ENCODE results near the gene PDCD4. TPM values are rescaled to one million over a fixed set of nuclear protein-coding genes. Genes with fewer than 3 reads are reported as not detected.

Gene PDCD4
- total and polyA plus RNA-seq, 10 of the 15 experiments (the other 5 are each of a cell fraction or from before 2014, with no cell fraction given) = 101 to 372 (median 171) TPM

- DNase-seq (ENCODE audit: low read depth, low spot score) (no peak), FAIRE-seq (no peak), ATAC-seq (no peak)
- POLR2A ChIA-PET = interaction anchor here (5.7 kb wide), 1 partner anchor 12 kb away, joined by 43 read pairs; no protein-coding TSS in a partner anchor
- Histone ChIP-seq H3K9ac (ENCODE audit: control insufficient read depth, insufficient read depth, low read length) (no peak overlapping the region), H3K4me1 (ENCODE audit: control insufficient read depth, insufficient read depth, low read length) (peaks cover 69% of the 10 kb centered on the region), H3K4me2 (ENCODE audit: control insufficient read depth, insufficient read depth) (no peak overlapping the region), H3K27ac (ENCODE audit: control insufficient read depth, insufficient read depth) (no peak overlapping the region), H3K27me3 (replicated peaks in 1 of 2; ENCODE audit: control insufficient read depth in 2 of 2, insufficient read depth in 2 of 2, low read length in 1 of 2) (no peaks in the 10 kb centered on the region), H3K9me3 (replicated peaks; ENCODE audit: control insufficient read depth, insufficient read depth, low read length) (no peaks in the 10 kb centered on the region), H3K4me3 (no peak overlapping the region), H3K79me2 (ENCODE audit: control insufficient read depth, insufficient read depth, low read length) (peaks cover 2% of the 10 kb centered on the region), H3K36me3 (ENCODE audit: control insufficient read depth in 2 of 2, insufficient read depth in 2 of 2, low read length in 1 of 2) (no peaks in the 10 kb centered on the region), H4K20me1 (ENCODE audit: control insufficient read depth, insufficient read depth) (no peaks in the 10 kb centered on the region), H2AFZ (ENCODE audit: control insufficient read depth, low read depth, low read length) (no peak overlapping the region)
- BruUV-seq (replicated peaks) = no TSS peak
- RAD21 ChIA-PET (ENCODE audit: unreplicated experiment) = interaction anchor here (1.1 to 5.9 kb wide), 3 partner anchors 12 to 74 kb away, joined by 3 to 50 read pairs (median 25); no protein-coding TSS in a partner anchor
- CTCF ChIA-PET = interaction anchor here (6.8 kb wide), 1 partner anchor 11 kb away, joined by 68 read pairs; no protein-coding TSS in a partner anchor
- intact Hi-C loops (cut with micrococcal nuclease; ENCODE audit: unreplicated experiment) = no loop called here
- in situ Hi-C loops (cut with MboI) = no loop called here
- TF ChIP-seq BMI1 (IDR thresholded peaks at IDR 0.05; ENCODE audit: borderline replicate concordance) (no peak), RFX5 (IDR thresholded peaks at IDR 0.05; ENCODE audit: low read depth, low read length) (no peak), EED (IDR thresholded peaks at IDR 0.05; ENCODE audit: low read depth) (no peak), SREBF2 (IDR thresholded peaks at IDR 0.05; ENCODE audit: low read length) (no peak), ETV6 (conservative IDR thresholded peaks at IDR 0.05 in 1 of 2, IDR thresholded peaks at IDR 0.05 in 1 of 2; ENCODE audit: borderline replicate concordance in 1 of 2, low read depth in 1 of 2) (no peak), ZNF24 (IDR thresholded peaks at IDR 0.05) (no peak), RCOR1 (conservative IDR thresholded peaks at IDR 0.05; ENCODE audit: low read depth, low read length) (no peak), RAD21 (IDR thresholded peaks at IDR 0.05; ENCODE audit: insufficient read depth, low read depth, low read length) (no peak), E2F8 (IDR thresholded peaks at IDR 0.05; ENCODE audit: low read depth, partially characterized antibody) (no peak), NR2F1 (conservative IDR thresholded peaks at IDR 0.05) (no peak)
- SMC1A ChIA-PET (ENCODE audit: uncharacterized antibody, unreplicated experiment) = interaction anchor here (1.0 to 7.3 kb wide), 5 partner anchors 13 to 29 kb away, joined by 3 to 139 read pairs (median 60); no protein-coding TSS in a partner anchor
- WGBS (ENCODE audit: insufficient coverage, insufficient replicate concordance, low lambda C conversion rate, missing lambda C conversion rate) = 36% methylated on average over 2 of the region's 2 CpGs
These were observed 23.6 kb upstream of the PDCD4 start for GRCh38 chr10:110848106-110848505.

Data from GM12878 (cell line).